ENCODE data around the gene TRUB2.

TRUB2 gene

GRCh38 chr9:128271112-128271511, 51.1 kb downstream of the TRUB2 start:
- H3K9ac ChIP-seq (ENCODE audit: low read depth, low read length, poor library complexity): no peak overlapping the region
- no peak overlapping the region for H3K27ac ChIP-seq (replicated peaks; ENCODE audit: low read length)
- H3K9me3 ChIP-seq (replicated peaks in 1 of 2; ENCODE audit: control insufficient read depth in 2 of 2, insufficient read depth in 1 of 2, low read depth in 1 of 2, low read length in 2 of 2): no peaks in the 10 kb centered on the region
- H3K18ac ChIP-seq (ENCODE audit: low read length): no peak overlapping the region
- peaks cover 3 to 4% of the 10 kb centered on the region in 2 donors for H3K4me1 ChIP-seq (ENCODE audit: control insufficient read depth in 2 of 2, insufficient read depth in 1 of 2, low read depth in 1 of 2, low read length in 2 of 2)
- no peak overlapping the region for H2BK120ac ChIP-seq (ENCODE audit: low read depth, low read length)
- WGBS, 2 donors (ENCODE audit: extremely low coverage in 2 of 2, insufficient read length in 2 of 2, insufficient replicate concordance in 1 of 2): no CpG with 5 or more reads among the region's 3 CpGs
- no peak overlapping the region for H4K8ac ChIP-seq (ENCODE audit: low read depth, low read length)
- no peak overlapping the region for H3K4ac ChIP-seq (ENCODE audit: low read length)
- H3K79me1 ChIP-seq (ENCODE audit: low read depth, low read length): peaks cover 2% of the 10 kb centered on the region
- H2BK15ac ChIP-seq (ENCODE audit: low read length): no peak overlapping the region
- no peak overlapping the region for H3K23ac ChIP-seq (ENCODE audit: low read depth, low read length, poor library complexity)
- no peak overlapping the region for H2BK12ac ChIP-seq (ENCODE audit: low read length)
- no peak overlapping the region for H2AFZ ChIP-seq (ENCODE audit: low read length)
- no peak overlapping the region for H4K91ac ChIP-seq (ENCODE audit: low read depth, low read length, poor library complexity)
- no peak overlapping the region for H3K4me2 ChIP-seq (ENCODE audit: insufficient read depth, low read length, poor library complexity, severe bottlenecking)
- H3K36me3 ChIP-seq (replicated peaks in 1 of 2; ENCODE audit: control insufficient read depth in 2 of 2, insufficient read depth in 2 of 2, low read length in 2 of 2): peaks cover 20 to 66% of the 10 kb centered on the region in 2 donors
- no peak overlapping the region for H3K14ac ChIP-seq (ENCODE audit: low read length)
- no peak for DNase-seq (ENCODE audit: low spot score)
- no peak overlapping the region for H2BK5ac ChIP-seq (ENCODE audit: low read length)
- H3K27me3 ChIP-seq (ENCODE audit: control insufficient read depth in 3 of 3, insufficient read depth in 3 of 3, low read depth in 1 of 3, low read length in 3 of 3): peaks cover 0 to 2% (median 0%) of the 10 kb centered on the region in 3 experiments
- no peak overlapping the region for H3K4me3 ChIP-seq (ENCODE audit: low read length in 2 of 2)
- no peak overlapping the region for H2AK5ac ChIP-seq (ENCODE audit: low read depth, low read length)

- H3K18ac ChIP-seq (ENCODE audit: low read length): no peak overlapping the region
- no peak overlapping the region for H3K4ac ChIP-seq (ENCODE audit: low read length)
- no peak overlapping the region for H3K23ac ChIP-seq (ENCODE audit: low read depth, low read length, poor library complexity)
- no peaks in the 10 kb centered on the region for H3K9me3 ChIP-seq (replicated peaks in 1 of 2; ENCODE audit: control insufficient read depth in 2 of 2, insufficient read depth in 1 of 2, low read depth in 1 of 2, low read length in 2 of 2)
- WGBS, 2 donors (ENCODE audit: extremely low coverage in 2 of 2, insufficient read length in 2 of 2, insufficient replicate concordance in 1 of 2): no CpG with 5 or more reads among the region's 15 CpGs
- no peak for DNase-seq (ENCODE audit: low spot score)
- no peak overlapping the region for H2BK5ac ChIP-seq (ENCODE audit: low read length)
- H3K14ac ChIP-seq (ENCODE audit: low read length): no peak overlapping the region
- no peaks in the 10 kb centered on the region for H3K79me1 ChIP-seq (ENCODE audit: low read depth, low read length)
- H3K27ac ChIP-seq (replicated peaks; ENCODE audit: low read length): no peak overlapping the region
- H2BK12ac ChIP-seq (ENCODE audit: low read length): no peak overlapping the region
- H3K4me1 ChIP-seq (ENCODE audit: control insufficient read depth in 2 of 2, insufficient read depth in 1 of 2, low read depth in 1 of 2, low read length in 2 of 2): no peaks in the 10 kb centered on the region
- H3K4me2 ChIP-seq (ENCODE audit: insufficient read depth, low read length, poor library complexity, severe bottlenecking): no peak overlapping the region
- no peak overlapping the region for H3K9ac ChIP-seq (ENCODE audit: low read depth, low read length, poor library complexity)
- H3K36me3 ChIP-seq (replicated peaks in 1 of 2; ENCODE audit: control insufficient read depth in 2 of 2, insufficient read depth in 2 of 2, low read length in 2 of 2): peaks cover 29 to 78% of the 10 kb centered on the region in 2 donors
- H2AFZ ChIP-seq (ENCODE audit: low read length): no peak overlapping the region
- no peaks in the 10 kb centered on the region for H3K27me3 ChIP-seq (ENCODE audit: control insufficient read depth in 3 of 3, insufficient read depth in 3 of 3, low read depth in 1 of 3, low read length in 3 of 3)
- H3K4me3 ChIP-seq (ENCODE audit: low read length in 2 of 2): no peak overlapping the region
- H2BK120ac ChIP-seq (ENCODE audit: low read depth, low read length): no peak overlapping the region
- no peak overlapping the region for H2AK5ac ChIP-seq (ENCODE audit: low read depth, low read length)
- no peak overlapping the region for H4K91ac ChIP-seq (ENCODE audit: low read depth, low read length, poor library complexity)
- H2BK15ac ChIP-seq (ENCODE audit: low read length): no peak overlapping the region
- no peak overlapping the region for H4K8ac ChIP-seq (ENCODE audit: low read depth, low read length)
These were observed 55.2 kb downstream of the TRUB2 start for GRCh38 chr9:128266868-128267590.

GRCh38 chr9:128265348-128265847, 56.8 kb downstream of the TRUB2 start:
- H3K9me3 ChIP-seq (replicated peaks in 1 of 2; ENCODE audit: control insufficient read depth in 2 of 2, insufficient read depth in 1 of 2, low read depth in 1 of 2, low read length in 2 of 2): no peaks in the 10 kb centered on the region
- H3K36me3 ChIP-seq (replicated peaks in 1 of 2; ENCODE audit: control insufficient read depth in 2 of 2, insufficient read depth in 2 of 2, low read length in 2 of 2): peaks cover 34 to 82% of the 10 kb centered on the region in 2 donors
- no peak overlapping the region for H3K14ac ChIP-seq (ENCODE audit: low read length)
- no peak overlapping the region for H4K8ac ChIP-seq (ENCODE audit: low read depth, low read length)
- no peaks in the 10 kb centered on the region for H3K4me1 ChIP-seq (ENCODE audit: control insufficient read depth in 2 of 2, insufficient read depth in 1 of 2, low read depth in 1 of 2, low read length in 2 of 2)
- H3K9ac ChIP-seq (ENCODE audit: low read depth, low read length, poor library complexity): no peak overlapping the region
- WGBS, 2 donors (ENCODE audit: extremely low coverage in 2 of 2, insufficient read length in 2 of 2, insufficient replicate concordance in 1 of 2): no CpG with 5 or more reads among the region's 10 CpGs
- no peak overlapping the region for H2AFZ ChIP-seq (ENCODE audit: low read length)
- no peak for DNase-seq (ENCODE audit: low spot score)
- H3K27me3 ChIP-seq (ENCODE audit: control insufficient read depth in 3 of 3, insufficient read depth in 3 of 3, low read depth in 1 of 3, low read length in 3 of 3): no peaks in the 10 kb centered on the region
- H3K4ac ChIP-seq (ENCODE audit: low read length): no peak overlapping the region
- H2BK12ac ChIP-seq (ENCODE audit: low read length): no peak overlapping the region
- H3K23ac ChIP-seq (ENCODE audit: low read depth, low read length, poor library complexity): no peak overlapping the region
- no peak overlapping the region for H2AK5ac ChIP-seq (ENCODE audit: low read depth, low read length)
- no peak overlapping the region for H3K18ac ChIP-seq (ENCODE audit: low read length)
- no peak overlapping the region for H3K4me2 ChIP-seq (ENCODE audit: insufficient read depth, low read length, poor library complexity, severe bottlenecking)
- no peak overlapping the region for H2BK5ac ChIP-seq (ENCODE audit: low read length)
- H4K91ac ChIP-seq (ENCODE audit: low read depth, low read length, poor library complexity): no peak overlapping the region
- no peak overlapping the region for H3K27ac ChIP-seq (replicated peaks; ENCODE audit: low read length)
- no peak overlapping the region for H3K4me3 ChIP-seq (ENCODE audit: low read length in 2 of 2)
- no peak overlapping the region for H2BK120ac ChIP-seq (ENCODE audit: low read depth, low read length)
- peaks cover under 1% of the 10 kb centered on the region for H3K79me1 ChIP-seq (ENCODE audit: low read depth, low read length)
- H2BK15ac ChIP-seq (ENCODE audit: low read length): no peak overlapping the region

GRCh38 chr9:128262687-128263086, 59.6 kb downstream of the TRUB2 start:
- Histone ChIP-seq H3K14ac (ENCODE audit: low read length) (no peak overlapping the region), H3K4me3 (ENCODE audit: low read length in 2 of 2) (no peak overlapping the region), H2BK15ac (ENCODE audit: low read length) (no peak overlapping the region), H2BK5ac (ENCODE audit: low read length) (no peak overlapping the region), H2BK120ac (ENCODE audit: low read depth, low read length) (no peak overlapping the region), H4K8ac (ENCODE audit: low read depth, low read length) (no peak overlapping the region), H3K18ac (ENCODE audit: low read length) (no peak overlapping the region), H2AFZ (ENCODE audit: low read length) (no peak overlapping the region), H3K79me1 (ENCODE audit: low read depth, low read length) (peaks cover 2% of the 10 kb centered on the region), H3K4ac (ENCODE audit: low read length) (no peak overlapping the region), H3K36me3 (replicated peaks in 1 of 2; ENCODE audit: control insufficient read depth in 2 of 2, insufficient read depth in 2 of 2, low read length in 2 of 2) (peaks cover 40 to 87% of the 10 kb centered on the region in 2 donors), H3K4me2 (ENCODE audit: insufficient read depth, low read length, poor library complexity, severe bottlenecking) (no peak overlapping the region), H3K9ac (ENCODE audit: low read depth, low read length, poor library complexity) (no peak overlapping the region), H3K4me1 (ENCODE audit: control insufficient read depth in 2 of 2, insufficient read depth in 1 of 2, low read depth in 1 of 2, low read length in 2 of 2) (no peaks in the 10 kb centered on the region), H3K9me3 (replicated peaks in 1 of 2; ENCODE audit: control insufficient read depth in 2 of 2, insufficient read depth in 1 of 2, low read depth in 1 of 2, low read length in 2 of 2) (no peaks in the 10 kb centered on the region), H4K91ac (ENCODE audit: low read depth, low read length, poor library complexity) (no peak overlapping the region), H3K27me3 (ENCODE audit: control insufficient read depth in 3 of 3, insufficient read depth in 3 of 3, low read depth in 1 of 3, low read length in 3 of 3) (no peaks in the 10 kb centered on the region), H3K23ac (ENCODE audit: low read depth, low read length, poor library complexity) (no peak overlapping the region), H2BK12ac (ENCODE audit: low read length) (no peak overlapping the region), H3K27ac (replicated peaks; ENCODE audit: low read length) (no peak overlapping the region), H2AK5ac (ENCODE audit: low read depth, low read length) (no peak overlapping the region)
- no peak for DNase-seq (ENCODE audit: low spot score)
- WGBS, 2 donors (ENCODE audit: extremely low coverage in 2 of 2, insufficient read length in 2 of 2, insufficient replicate concordance in 1 of 2): no CpG with 5 or more reads among the region's 4 CpGs
